ENCODE measurements around the gene SOX5. TPM values are rescaled to one million over a fixed set of nuclear protein-coding genes. Genes with fewer than 3 reads are reported as not detected.

The SOX5 gene
- polyA plus RNA-seq, 1 of the 3 experiments (the other 2 are of a cell fraction): 0.21 TPM

DNA sequence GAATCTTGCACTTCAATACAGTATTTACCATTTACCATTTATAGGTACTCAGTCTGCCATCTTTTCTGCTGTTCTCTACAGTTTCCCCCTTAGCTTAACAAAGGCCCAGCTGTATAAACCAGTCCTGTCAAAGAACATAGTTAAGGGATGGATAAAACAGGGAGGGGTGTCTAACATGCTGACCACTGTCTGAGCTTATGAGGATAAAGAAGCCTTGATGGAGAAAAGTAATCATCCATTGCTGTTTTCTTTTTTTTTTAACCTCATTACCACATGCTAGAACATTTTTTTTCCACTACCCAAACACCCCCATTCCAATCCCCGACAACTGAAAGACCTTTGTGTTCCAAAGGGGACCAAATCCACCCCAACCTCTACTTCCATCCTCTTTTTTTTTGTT lies 39.9 kb downstream of the SOX5 start (continued):
- TF ChIP-seq GATA2 (CRISPR knock-in tag; IDR thresholded peaks at IDR 0.05) (no peak), FOXJ3 (CRISPR knock-in tag; IDR thresholded peaks at IDR 0.05) (no peak), ELF1 (IDR thresholded peaks at IDR 0.05) (no peak), EP300 (IDR thresholded peaks at IDR 0.05; ENCODE audit: borderline replicate concordance in 1 of 2, low read depth in 1 of 2, low read length in 1 of 2) (no peak), SMC3 (IDR thresholded peaks at IDR 0.05; ENCODE audit: low read depth, low read length) (no peak)

DNA sequence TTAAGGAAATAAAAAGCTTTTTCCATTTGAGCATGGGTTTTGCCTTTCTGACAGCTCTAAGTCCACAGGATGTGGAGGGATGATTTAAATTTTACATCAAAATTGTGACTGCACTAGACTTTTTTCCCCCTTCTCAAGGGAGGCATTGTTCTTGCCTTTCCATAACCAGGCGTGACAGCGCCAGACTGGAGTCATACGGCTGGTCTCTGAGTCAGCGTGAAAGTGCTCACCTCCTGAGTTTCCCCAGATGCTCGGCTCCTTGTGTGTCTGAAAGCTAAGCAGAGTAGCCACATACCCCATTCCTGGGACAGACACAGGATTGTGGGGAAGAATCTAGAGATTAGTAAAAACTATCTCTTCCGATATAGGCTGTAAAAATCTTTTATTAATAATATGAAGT lies 43.1 kb downstream of the SOX5 start:
- POLR2A ChIA-PET: no interaction called here
- H2AFZ ChIP-seq (ENCODE audit: low read depth): no peak overlapping the region
- no peak overlapping the region for H3K9ac ChIP-seq
- no peaks in the 10 kb centered on the region for H3K27me3 ChIP-seq (ENCODE audit: insufficient read depth)
- WGBS (ENCODE audit: low lambda C conversion rate): 39% methylated on average over 6 of the region's 6 CpGs
- no peaks in the 10 kb centered on the region for H3K9me3 ChIP-seq
- no peaks in the 10 kb centered on the region for H3K79me2 ChIP-seq (ENCODE audit: insufficient read depth)
- TF ChIP-seq, protein P1, sequence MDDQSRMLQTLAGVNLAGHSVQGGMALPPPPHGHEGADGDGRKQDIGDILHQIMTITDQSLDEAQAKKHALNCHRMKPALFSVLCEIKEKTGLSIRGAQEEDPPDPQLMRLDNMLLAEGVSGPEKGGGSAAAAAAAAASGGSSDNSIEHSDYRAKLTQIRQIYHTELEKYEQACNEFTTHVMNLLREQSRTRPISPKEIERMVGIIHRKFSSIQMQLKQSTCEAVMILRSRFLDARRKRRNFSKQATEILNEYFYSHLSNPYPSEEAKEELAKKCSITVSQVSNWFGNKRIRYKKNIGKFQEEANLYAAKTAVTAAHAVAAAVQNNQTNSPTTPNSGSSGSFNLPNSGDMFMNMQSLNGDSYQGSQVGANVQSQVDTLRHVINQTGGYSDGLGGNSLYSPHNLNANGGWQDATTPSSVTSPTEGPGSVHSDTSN (IDR thresholded peaks at IDR 0.05): peak; percentile 20; the same call in 1 of the 2 replicates
- TF ChIP-seq CHD2 (IDR thresholded peaks at IDR 0.05; ENCODE audit: low read length, partially characterized antibody): no peak
- 0 out of 2 replicates have a peak, but pooled peaks have one; percentile 15 for TF ChIP-seq JUND (IDR thresholded peaks at IDR 0.05)
- CTCF ChIA-PET: no interaction called here
- no peak overlapping the region for H3K27ac ChIP-seq (ENCODE audit: low read depth in 2 of 2, low read length in 1 of 2)
- no peaks in the 10 kb centered on the region; a peak in 2 of 4 replicates for H3K4me1 ChIP-seq (ENCODE audit: control insufficient read depth in 1 of 2, insufficient read depth in 2 of 2, low read depth in 1 of 2, low read length in 1 of 2)
- H3K9me2 ChIP-seq: no peaks in the 10 kb centered on the region
- H3K36me3 ChIP-seq (replicated peaks in 1 of 2; ENCODE audit: control insufficient read depth in 1 of 2, insufficient read depth in 2 of 2, low read length in 1 of 2): no peaks in the 10 kb centered on the region
- no peaks in the 10 kb centered on the region for H3F3A ChIP-seq (replicated peaks; ENCODE audit: insufficient read depth)
- H3K4me3 ChIP-seq (ENCODE audit: low read depth in 2 of 2, low read length in 1 of 2): no peak overlapping the region
- H4K20me1 ChIP-seq (ENCODE audit: insufficient read depth): no peaks in the 10 kb centered on the region
- DNase-seq: no peak
- no peak overlapping the region for H3K4me2 ChIP-seq

DNA sequence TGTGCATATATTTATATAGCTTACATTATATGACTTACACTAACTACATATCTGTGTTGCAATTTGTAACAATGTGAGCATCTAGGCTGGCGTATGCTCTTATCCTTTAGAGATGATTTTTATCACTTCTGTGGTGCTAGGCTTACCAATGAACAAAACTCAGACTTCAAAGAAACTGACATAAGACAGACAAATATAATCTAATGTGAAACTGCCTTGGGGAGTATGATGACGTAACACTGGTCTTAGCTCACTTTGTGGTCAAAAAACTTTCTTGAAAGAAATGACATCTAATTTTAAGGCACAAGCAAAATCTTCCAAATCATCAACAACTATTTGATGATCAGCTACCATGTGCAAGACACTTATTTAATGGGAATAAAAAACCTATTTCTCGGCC lies 50.0 kb downstream of the SOX5 start:
- no peak overlapping the region for H3K27ac ChIP-seq (ENCODE audit: low read depth in 2 of 2, low read length in 1 of 2)
- no peak overlapping the region for H3K4me3 ChIP-seq (ENCODE audit: low read depth in 2 of 2, low read length in 1 of 2)
- ChIA-PET POLR2A (no interaction called here), CTCF (no interaction called here)
- WGBS (ENCODE audit: low lambda C conversion rate): 51% methylated on average over 3 of the region's 3 CpGs
- no peaks in the 10 kb centered on the region for H3K4me1 ChIP-seq (ENCODE audit: control insufficient read depth in 1 of 2, insufficient read depth in 2 of 2, low read depth in 1 of 2, low read length in 1 of 2)
- H2AFZ ChIP-seq (ENCODE audit: low read depth): no peak overlapping the region
- no peaks in the 10 kb centered on the region for H3K9me3 ChIP-seq
- H3F3A ChIP-seq (replicated peaks; ENCODE audit: insufficient read depth): no peaks in the 10 kb centered on the region
- no peaks in the 10 kb centered on the region for H4K20me1 ChIP-seq (ENCODE audit: insufficient read depth)
- no peaks in the 10 kb centered on the region for H3K27me3 ChIP-seq (ENCODE audit: insufficient read depth)
- no peak overlapping the region for H3K4me2 ChIP-seq
- H3K79me2 ChIP-seq (ENCODE audit: insufficient read depth): no peaks in the 10 kb centered on the region
- no peak for DNase-seq
- H3K9me2 ChIP-seq: no peaks in the 10 kb centered on the region
- no peaks in the 10 kb centered on the region for H3K36me3 ChIP-seq (replicated peaks in 1 of 2; ENCODE audit: control insufficient read depth in 1 of 2, insufficient read depth in 2 of 2, low read length in 1 of 2)
- no peak for TF ChIP-seq RXRA (IDR thresholded peaks at IDR 0.05; ENCODE audit: borderline replicate concordance, low read depth)
- no peak for TF ChIP-seq NFIC (IDR thresholded peaks at IDR 0.05; ENCODE audit: borderline replicate concordance)
- TF ChIP-seq RFX5 (IDR thresholded peaks at IDR 0.05; ENCODE audit: low read length): no peak
- TF ChIP-seq GABPA (IDR thresholded peaks at IDR 0.05; ENCODE audit: low read depth): no peak
- TF ChIP-seq, protein P2, sequence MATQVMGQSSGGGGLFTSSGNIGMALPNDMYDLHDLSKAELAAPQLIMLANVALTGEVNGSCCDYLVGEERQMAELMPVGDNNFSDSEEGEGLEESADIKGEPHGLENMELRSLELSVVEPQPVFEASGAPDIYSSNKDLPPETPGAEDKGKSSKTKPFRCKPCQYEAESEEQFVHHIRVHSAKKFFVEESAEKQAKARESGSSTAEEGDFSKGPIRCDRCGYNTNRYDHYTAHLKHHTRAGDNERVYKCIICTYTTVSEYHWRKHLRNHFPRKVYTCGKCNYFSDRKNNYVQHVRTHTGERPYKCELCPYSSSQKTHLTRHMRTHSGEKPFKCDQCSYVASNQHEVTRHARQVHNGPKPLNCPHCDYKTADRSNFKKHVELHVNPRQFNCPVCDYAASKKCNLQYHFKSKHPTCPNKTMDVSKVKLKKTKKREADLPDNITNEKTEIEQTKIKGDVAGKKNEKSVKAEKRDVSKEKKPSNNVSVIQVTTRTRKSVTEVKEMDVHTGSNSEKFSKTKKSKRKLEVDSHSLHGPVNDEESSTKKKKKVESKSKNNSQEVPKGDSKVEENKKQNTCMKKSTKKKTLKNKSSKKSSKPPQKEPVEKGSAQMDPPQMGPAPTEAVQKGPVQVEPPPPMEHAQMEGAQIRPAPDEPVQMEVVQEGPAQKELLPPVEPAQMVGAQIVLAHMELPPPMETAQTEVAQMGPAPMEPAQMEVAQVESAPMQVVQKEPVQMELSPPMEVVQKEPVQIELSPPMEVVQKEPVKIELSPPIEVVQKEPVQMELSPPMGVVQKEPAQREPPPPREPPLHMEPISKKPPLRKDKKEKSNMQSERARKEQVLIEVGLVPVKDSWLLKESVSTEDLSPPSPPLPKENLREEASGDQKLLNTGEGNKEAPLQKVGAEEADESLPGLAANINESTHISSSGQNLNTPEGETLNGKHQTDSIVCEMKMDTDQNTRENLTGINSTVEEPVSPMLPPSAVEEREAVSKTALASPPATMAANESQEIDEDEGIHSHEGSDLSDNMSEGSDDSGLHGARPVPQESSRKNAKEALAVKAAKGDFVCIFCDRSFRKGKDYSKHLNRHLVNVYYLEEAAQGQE (IDR thresholded peaks at IDR 0.05; ENCODE audit: low read depth, low read length): no peak
- no peak for TF ChIP-seq FOXJ3 (CRISPR knock-in tag; IDR thresholded peaks at IDR 0.05)
- TF ChIP-seq RAD21 (IDR thresholded peaks at IDR 0.05; ENCODE audit: low read length): no peak
- TF ChIP-seq CHD2 (IDR thresholded peaks at IDR 0.05; ENCODE audit: low read length, partially characterized antibody): no peak
- TF ChIP-seq, protein P3, sequence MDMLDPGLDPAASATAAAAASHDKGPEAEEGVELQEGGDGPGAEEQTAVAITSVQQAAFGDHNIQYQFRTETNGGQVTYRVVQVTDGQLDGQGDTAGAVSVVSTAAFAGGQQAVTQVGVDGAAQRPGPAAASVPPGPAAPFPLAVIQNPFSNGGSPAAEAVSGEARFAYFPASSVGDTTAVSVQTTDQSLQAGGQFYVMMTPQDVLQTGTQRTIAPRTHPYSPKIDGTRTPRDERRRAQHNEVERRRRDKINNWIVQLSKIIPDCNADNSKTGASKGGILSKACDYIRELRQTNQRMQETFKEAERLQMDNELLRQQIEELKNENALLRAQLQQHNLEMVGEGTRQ (IDR thresholded peaks at IDR 0.05; ENCODE audit: borderline replicate concordance, low read depth, low read length): no peak
- no peak for TF ChIP-seq MXI1 (IDR thresholded peaks at IDR 0.05; ENCODE audit: low read depth, low read length)
- no peak for TF ChIP-seq TAF1 (IDR thresholded peaks at IDR 0.05; ENCODE audit: borderline replicate concordance, low read depth, low read length)
- TF ChIP-seq SMC3 (IDR thresholded peaks at IDR 0.05; ENCODE audit: low read depth, low read length): no peak
- no peak for TF ChIP-seq MEF2A (IDR thresholded peaks at IDR 0.05; ENCODE audit: borderline replicate concordance, low read depth)
- TF ChIP-seq POLR2AphosphoS5 (IDR thresholded peaks at IDR 0.05; ENCODE audit: low read depth, low read length): no peak
- TF ChIP-seq FOXM1 (IDR thresholded peaks at IDR 0.05; ENCODE audit: low read depth): no peak
- TF ChIP-seq TEAD4 (IDR thresholded peaks at IDR 0.05; ENCODE audit: borderline replicate concordance, insufficient read depth): no peak
- no peak for TF ChIP-seq JUND (IDR thresholded peaks at IDR 0.05)
- no peak for TF ChIP-seq ELF1 (IDR thresholded peaks at IDR 0.05)
- no peak for TF ChIP-seq SIN3A (IDR thresholded peaks at IDR 0.05; ENCODE audit: borderline replicate concordance, low read depth, low read length)
- TF ChIP-seq NRF1 (IDR thresholded peaks at IDR 0.05; ENCODE audit: low read depth, low read length): no peak
- H3K9ac ChIP-seq: no peak overlapping the region

Measured in SK-N-SH (cell line).